ENCODE data around the gene CASP7.

CASP7 gene

DNA sequence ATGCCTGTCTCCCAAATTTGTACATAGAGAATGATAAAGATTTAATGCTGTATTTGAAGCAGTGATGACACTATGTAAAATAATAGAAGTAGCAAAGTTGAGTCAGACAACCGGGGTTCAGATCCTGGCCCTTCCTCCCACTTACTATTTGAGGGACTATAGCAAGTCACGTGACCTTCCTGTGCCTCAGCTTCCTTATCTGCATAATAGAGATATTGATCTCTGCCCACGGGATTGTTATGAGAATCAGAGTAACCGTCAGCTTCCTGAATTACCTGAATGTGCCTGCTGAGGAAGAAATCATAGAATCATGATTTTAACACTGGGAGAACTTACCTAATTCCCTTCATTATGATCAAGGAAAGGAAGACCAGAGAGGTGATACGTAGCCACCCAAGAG lies 26.9 kb downstream of the CASP7 start:
- no peaks in the 10 kb centered on the region for H3K79me2 ChIP-seq (ENCODE audit: insufficient read depth, low read length)
- TF ChIP-seq, protein P1, sequence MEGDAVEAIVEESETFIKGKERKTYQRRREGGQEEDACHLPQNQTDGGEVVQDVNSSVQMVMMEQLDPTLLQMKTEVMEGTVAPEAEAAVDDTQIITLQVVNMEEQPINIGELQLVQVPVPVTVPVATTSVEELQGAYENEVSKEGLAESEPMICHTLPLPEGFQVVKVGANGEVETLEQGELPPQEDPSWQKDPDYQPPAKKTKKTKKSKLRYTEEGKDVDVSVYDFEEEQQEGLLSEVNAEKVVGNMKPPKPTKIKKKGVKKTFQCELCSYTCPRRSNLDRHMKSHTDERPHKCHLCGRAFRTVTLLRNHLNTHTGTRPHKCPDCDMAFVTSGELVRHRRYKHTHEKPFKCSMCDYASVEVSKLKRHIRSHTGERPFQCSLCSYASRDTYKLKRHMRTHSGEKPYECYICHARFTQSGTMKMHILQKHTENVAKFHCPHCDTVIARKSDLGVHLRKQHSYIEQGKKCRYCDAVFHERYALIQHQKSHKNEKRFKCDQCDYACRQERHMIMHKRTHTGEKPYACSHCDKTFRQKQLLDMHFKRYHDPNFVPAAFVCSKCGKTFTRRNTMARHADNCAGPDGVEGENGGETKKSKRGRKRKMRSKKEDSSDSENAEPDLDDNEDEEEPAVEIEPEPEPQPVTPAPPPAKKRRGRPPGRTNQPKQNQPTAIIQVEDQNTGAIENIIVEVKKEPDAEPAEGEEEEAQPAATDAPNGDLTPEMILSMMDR (IDR thresholded peaks at IDR 0.05; ENCODE audit: low read length), result no peak
- TF ChIP-seq EZH2 (IDR thresholded peaks at IDR 0.05; ENCODE audit: borderline replicate concordance, low read length), result no peak

DNA sequence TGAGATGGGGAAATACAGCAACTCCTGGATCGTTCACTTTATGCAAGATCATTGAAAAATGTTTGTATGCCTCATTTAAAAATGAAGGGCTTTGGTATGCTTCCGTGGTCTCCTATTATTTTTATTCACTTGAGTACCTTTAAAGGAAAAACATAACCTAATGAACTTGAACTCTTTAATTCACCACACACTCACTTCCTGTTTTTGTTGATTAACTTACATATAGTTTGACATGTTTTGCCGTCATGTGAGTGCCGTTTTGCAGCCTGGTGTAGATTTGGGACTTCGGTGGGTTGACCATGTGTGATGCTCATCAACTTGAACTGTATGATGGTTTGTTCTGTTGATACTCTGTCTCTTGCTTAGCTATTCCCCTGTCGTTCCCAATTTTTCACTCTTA lies 28.9 kb downstream of the CASP7 start:
- Histone ChIP-seq H3K36me3 (ENCODE audit: insufficient read depth, low read length) (no peaks in the 10 kb centered on the region), H3K79me2 (ENCODE audit: insufficient read depth, low read length) (no peaks in the 10 kb centered on the region), H3K4me2 (ENCODE audit: low read length) (no peak overlapping the region), H4K20me1 (ENCODE audit: insufficient read depth, low read length) (no peaks in the 10 kb centered on the region), H3K27ac (ENCODE audit: low read depth, low read length, poor library complexity, severe bottlenecking) (no peak overlapping the region), H3K9me3 (ENCODE audit: low read length) (no peaks in the 10 kb centered on the region), H3K27me3 (ENCODE audit: insufficient read depth, low read length) (no peaks in the 10 kb centered on the region), H3K9ac (ENCODE audit: low read length) (no peak overlapping the region), H3K4me3 (ENCODE audit: low read depth, low read length, poor library complexity, severe bottlenecking) (no peak overlapping the region), H2AFZ (ENCODE audit: low read length) (no peak overlapping the region), H3F3A (ENCODE audit: insufficient read depth, low read length) (no peaks in the 10 kb centered on the region), H3K4me1 (ENCODE audit: insufficient read depth, low read length, severe bottlenecking) (peaks cover 14% of the 10 kb centered on the region), H3K9me2 (ENCODE audit: low read depth, low read length) (no peaks in the 10 kb centered on the region)
- no peak for TF ChIP-seq EZH2 (IDR thresholded peaks at IDR 0.05; ENCODE audit: borderline replicate concordance, low read length)
- TF ChIP-seq, protein P1 (IDR thresholded peaks at IDR 0.05; ENCODE audit: low read length), result no peak

More for the DNA sequence above, 26.9 kb downstream of the CASP7 start:
- H3K27me3 ChIP-seq (ENCODE audit: insufficient read depth, low read length), result no peaks in the 10 kb centered on the region
- H4K20me1 ChIP-seq (ENCODE audit: insufficient read depth, low read length), result no peaks in the 10 kb centered on the region
- no peak overlapping the region for H3K9ac ChIP-seq (ENCODE audit: low read length)
- no peaks in the 10 kb centered on the region for H3K36me3 ChIP-seq (ENCODE audit: insufficient read depth, low read length)
- no peak overlapping the region for H3K4me2 ChIP-seq (ENCODE audit: low read length)
- no peaks in the 10 kb centered on the region for H3K9me3 ChIP-seq (ENCODE audit: low read length)
- no peaks in the 10 kb centered on the region for H3K9me2 ChIP-seq (ENCODE audit: low read depth, low read length)
- no peak overlapping the region for H2AFZ ChIP-seq (ENCODE audit: low read length)
- no peak overlapping the region for H3K27ac ChIP-seq (ENCODE audit: low read depth, low read length, poor library complexity, severe bottlenecking)
- no peaks in the 10 kb centered on the region for H3F3A ChIP-seq (ENCODE audit: insufficient read depth, low read length)
- no peak overlapping the region for H3K4me3 ChIP-seq (ENCODE audit: low read depth, low read length, poor library complexity, severe bottlenecking)
- H3K4me1 ChIP-seq (ENCODE audit: insufficient read depth, low read length, severe bottlenecking), result peaks cover 14% of the 10 kb centered on the region

DNA sequence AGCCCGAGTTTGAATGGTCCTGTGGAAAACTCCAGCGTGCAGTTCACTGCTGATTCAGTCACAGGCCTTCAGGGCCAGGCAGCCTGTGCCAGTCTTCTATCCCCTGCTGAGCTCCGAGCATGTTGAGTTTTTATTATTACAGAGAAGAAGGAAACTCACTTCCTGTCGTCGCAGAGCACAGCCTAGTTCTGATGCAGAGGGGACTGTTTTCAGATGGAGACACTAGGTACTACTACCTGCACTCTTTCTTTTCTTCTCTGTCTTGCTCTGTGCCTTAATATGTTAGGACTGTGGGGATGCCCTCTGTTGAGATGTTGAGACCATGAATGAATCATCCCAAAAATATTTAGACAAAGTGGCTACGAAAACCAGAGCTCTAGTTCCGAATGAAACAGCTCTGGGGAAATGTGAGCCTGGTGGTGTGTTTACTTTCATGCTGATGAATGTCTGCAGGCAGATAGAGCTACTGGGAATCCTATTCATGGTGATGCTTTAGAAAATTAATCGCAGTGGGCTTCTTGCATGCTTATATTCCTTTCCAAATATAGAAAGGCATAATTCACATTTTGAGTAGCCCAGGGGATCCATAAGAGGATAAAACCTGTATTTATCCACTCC lies 29.6 kb downstream of the CASP7 start:
- Histone ChIP-seq H3K9me2 (ENCODE audit: low read depth, low read length) (no peaks in the 10 kb centered on the region), H3K9me3 (ENCODE audit: low read length) (no peaks in the 10 kb centered on the region), H3K4me3 (ENCODE audit: low read depth, low read length, poor library complexity, severe bottlenecking) (no peak overlapping the region), H3K4me2 (ENCODE audit: low read length) (no peak overlapping the region), H3K9ac (ENCODE audit: low read length) (no peak overlapping the region), H3K4me1 (ENCODE audit: insufficient read depth, low read length, severe bottlenecking) (peaks cover 14% of the 10 kb centered on the region), H3F3A (ENCODE audit: insufficient read depth, low read length) (no peaks in the 10 kb centered on the region), H4K20me1 (ENCODE audit: insufficient read depth, low read length) (no peaks in the 10 kb centered on the region), H3K27me3 (ENCODE audit: insufficient read depth, low read length) (no peaks in the 10 kb centered on the region), H3K36me3 (ENCODE audit: insufficient read depth, low read length) (no peaks in the 10 kb centered on the region), H2AFZ (ENCODE audit: low read length) (no peak overlapping the region), H3K27ac (ENCODE audit: low read depth, low read length, poor library complexity, severe bottlenecking) (no peak overlapping the region), H3K79me2 (ENCODE audit: insufficient read depth, low read length) (no peaks in the 10 kb centered on the region)
- TF ChIP-seq, protein P1 (IDR thresholded peaks at IDR 0.05; ENCODE audit: low read length), result no peak
- no peak for TF ChIP-seq EZH2 (IDR thresholded peaks at IDR 0.05; ENCODE audit: borderline replicate concordance, low read length)
